Cerebellar cortex (tissue), 1 donor: ENCODE measurements around the gene PLA2G5.
"Not testable (repeated sequence)": the region's sequence is repeated elsewhere in the genome, so short reads cannot be mapped to it uniquely, and the experiment has no call there.

Experiments used
- DNase-seq: peaks from one replicate; pipeline ENCODE4 v3.0.0-alpha.2; 2015; ENCODE audit warnings: low spot score

Gene PLA2G5

GRCh38 chr1:20069874-20070273 is at the start of gene PLA2G5:
TSS of gene PLA2G5 (plus strand) at chr1:20070194. CDS start at chr1:20084831, 14,637 bp downstream.
- DNase-seq: peak; percentile 1

- no peak for DNase-seq
Measured at GRCh38 chr1:20028125-20028524, 41.9 kb upstream of the PLA2G5 start.

- DNase-seq: no peak
Measured at GRCh38 chr1:20028726-20029125, 41.3 kb upstream of the PLA2G5 start.

GRCh38 chr1:20029178-20029912 is 40.6 kb upstream of the PLA2G5 start:
- no peak for DNase-seq

GRCh38 chr1:20030436-20031151 is 39.4 kb upstream of the PLA2G5 start:
- not testable (repeated sequence) for DNase-seq

- no peak for DNase-seq
Measured at GRCh38 chr1:20031161-20031560, 38.8 kb upstream of the PLA2G5 start.

GRCh38 chr1:20031836-20032235 is 38.2 kb upstream of the PLA2G5 start:
- DNase-seq: no peak

- DNase-seq: no peak
Measured at GRCh38 chr1:20032425-20032824, 37.6 kb upstream of the PLA2G5 start.

- DNase-seq: no peak
Measured at GRCh38 chr1:20033420-20033819, 36.6 kb upstream of the PLA2G5 start.

GRCh38 chr1:20035114-20035513 is 34.9 kb upstream of the PLA2G5 start:
- DNase-seq: no peak

- DNase-seq: no peak
Measured at GRCh38 chr1:20037877-20038276, 32.1 kb upstream of the PLA2G5 start.

GRCh38 chr1:20047096-20047495 is 22.9 kb upstream of the PLA2G5 start:
- DNase-seq: no peak

- no peak for DNase-seq
Measured at GRCh38 chr1:20048563-20048962, 21.4 kb upstream of the PLA2G5 start.

- not testable (repeated sequence) for DNase-seq
Measured at GRCh38 chr1:20049056-20049798, 20.8 kb upstream of the PLA2G5 start.

- DNase-seq: no peak
Measured at GRCh38 chr1:20051218-20051829, 18.7 kb upstream of the PLA2G5 start.

GRCh38 chr1:20052386-20052785 is 17.6 kb upstream of the PLA2G5 start:
- DNase-seq: no peak

GRCh38 chr1:20057886-20058420 is 12.0 kb upstream of the PLA2G5 start:
- no peak for DNase-seq

- DNase-seq: no peak
Measured at GRCh38 chr1:20058531-20058930, 11.5 kb upstream of the PLA2G5 start.

- DNase-seq: no peak
Measured at GRCh38 chr1:20059847-20060246, 10.1 kb upstream of the PLA2G5 start.

- DNase-seq: not testable (repeated sequence)
Measured at GRCh38 chr1:20060791-20061190, 9.2 kb upstream of the PLA2G5 start.

GRCh38 chr1:20061866-20062265 is 8.1 kb upstream of the PLA2G5 start:
- no peak for DNase-seq

- no peak for DNase-seq
Measured at GRCh38 chr1:20063861-20064292, 6.1 kb upstream of the PLA2G5 start.
